ENCODE results near the gene TOP2B. TPM values are rescaled to one million over a fixed set of nuclear protein-coding genes. Genes with fewer than 3 reads are reported as not detected.

Gene TOP2B
- total and polyA plus RNA-seq, 9 of the 15 experiments (the other 6 are each of a cell fraction or from before 2014, with no cell fraction given), result 45.3 to 186 (median 134) TPM

GRCh38 chr3:25648107-25648535 is 16.6 kb downstream of the TOP2B start:
- ChIA-PET POLR2A (interaction anchor here (1.0 to 2.2 kb wide), 3 partner anchors 12 to 328 kb away, joined by 3 to 11 read pairs (median 3); no protein-coding TSS in a partner anchor), CTCF (ENCODE audit: low intra/inter-chr PET ratio) (interaction anchor here (0.6 to 2.8 kb wide), 8 partner anchors 15 to 1064 kb away, joined by 3 to 12 read pairs (median 4); no protein-coding TSS in a partner anchor)
- Histone ChIP-seq H3K4me1 (replicated peaks in 1 of 2; ENCODE audit: control insufficient read depth in 2 of 2, insufficient read depth in 2 of 2, low read length in 2 of 2) (no peaks in the 10 kb centered on the region), H3K27ac (ENCODE audit: extremely low read depth, low read depth, low read length) (no peak overlapping the region), H3K9me1 (ENCODE audit: control insufficient read depth, insufficient read depth, low read length) (no peaks in the 10 kb centered on the region), H3K4me3 (no peak overlapping the region), H3K27me3 (ENCODE audit: control insufficient read depth in 2 of 2, insufficient read depth in 2 of 2, low read length in 2 of 2) (no peaks in the 10 kb centered on the region), H2AFZ (ENCODE audit: low read depth, low read length) (no peak overlapping the region), H3K79me2 (ENCODE audit: control insufficient read depth, insufficient read depth, low read length) (peaks cover 82% of the 10 kb centered on the region), H4K20me1 (replicated peaks; ENCODE audit: control insufficient read depth, insufficient read depth, low read length) (peaks cover 11% of the 10 kb centered on the region), H3K4me2 (ENCODE audit: insufficient read depth, low read length) (no peak overlapping the region), H3K36me3 (ENCODE audit: control insufficient read depth, insufficient read depth, low read length) (peaks cover 12% of the 10 kb centered on the region; the same call in 2 of the 3 replicates), H3K9ac (ENCODE audit: insufficient read depth in 1 of 2, low read depth in 2 of 2, low read length in 2 of 2) (no peak overlapping the region), H3K9me3 (replicated peaks; ENCODE audit: control insufficient read depth, insufficient read depth, low read depth, low read length) (no peaks in the 10 kb centered on the region)
- peak; percentile 95 for FAIRE-seq
- 33% methylated on average over 3 of the region's 3 CpGs for WGBS (ENCODE audit: insufficient coverage, low coverage, missing lambda C conversion rate)
- DNase-seq (ENCODE audit: extremely low read depth in 1 of 4, low spot score in 3 of 4), result peak; percentile 69 to 87 (median 75)
- intact Hi-C loops (cut with micrococcal nuclease) (loop anchor here (1.0 to 2.0 kb wide), 4 partner anchors 141 to 1065 kb away; no protein-coding TSS in a partner anchor), in situ Hi-C loops (cut with MboI) (loop anchor here (10.0 kb wide), 1 partner anchor 207 kb away; no protein-coding TSS in a partner anchor)
- ATAC-seq, result peak; percentile 97
- BruUV-seq (replicated peaks), result no TSS peak
- no peak for TF ChIP-seq SMARCC2 (IDR thresholded peaks at IDR 0.05; ENCODE audit: low read depth)
- TF ChIP-seq GTF2A2 (tag; IDR thresholded peaks at IDR 0.05), result no peak
- TF ChIP-seq KLF16 (IDR thresholded peaks at IDR 0.05), result 0 out of 2 replicates have a peak, but pooled peaks have one; percentile 13
- no peak for TF ChIP-seq ZEB2 (IDR thresholded peaks at IDR 0.05)
- no peak for TF ChIP-seq EP400 (IDR thresholded peaks at IDR 0.05)
- no peak for TF ChIP-seq ZNF551 (CRISPR knock-in tag; IDR thresholded peaks at IDR 0.05)
- TF ChIP-seq ZNF140 (CRISPR knock-in tag; IDR thresholded peaks at IDR 0.05), result no peak
- no peak for TF ChIP-seq AFF4 (CRISPR knock-in tag; IDR thresholded peaks at IDR 0.05)
- 0 out of 2 replicates have a peak, but pooled peaks have one; percentile 21 for TF ChIP-seq TEAD4 (IDR thresholded peaks at IDR 0.05; ENCODE audit: low read length)
- no peak for TF ChIP-seq TEAD4 (CRISPR knock-in tag; IDR thresholded peaks at IDR 0.05; ENCODE audit: borderline replicate concordance)
- TF ChIP-seq ZNF134 (CRISPR knock-in tag; conservative IDR thresholded peaks at IDR 0.05), result no peak
- TF ChIP-seq ZNF384 (IDR thresholded peaks at IDR 0.05; ENCODE audit: low read depth, low read length), result 0 out of 2 replicates have a peak, but pooled peaks have one; percentile 52
- TF ChIP-seq HOXB6 (CRISPR knock-in tag; IDR thresholded peaks at IDR 0.05; ENCODE audit: borderline replicate concordance), result no peak
- TF ChIP-seq RNF219 (CRISPR knock-in tag; IDR thresholded peaks at IDR 0.05), result no peak
- TF ChIP-seq CHD1 (IDR thresholded peaks at IDR 0.05; ENCODE audit: low read length), result no peak
- TF ChIP-seq ZZZ3 (IDR thresholded peaks at IDR 0.05), result no peak
- no peak for TF ChIP-seq HSF4 (CRISPR knock-in tag; IDR thresholded peaks at IDR 0.05; ENCODE audit: borderline replicate concordance)
- TF ChIP-seq RCOR1 (IDR thresholded peaks at IDR 0.05; ENCODE audit: borderline replicate concordance in 1 of 2, low read depth in 2 of 2, low read length in 2 of 2), result 0 out of 4 replicates have a peak, but pooled peaks of 1 of the 2 experiments have one; percentile 32
- 0 out of 2 replicates have a peak, but pooled peaks have one; percentile 15 for TF ChIP-seq HNRNPUL1 (IDR thresholded peaks at IDR 0.05; ENCODE audit: low read length)
